Activated naive CD4-positive, alpha-beta T cell treated with anti-CD3 and anti-CD28 coated beads, Interleukin-2, amount 10 ng/mL, durations not matched to agents 7 days and 5 days (primary cell): ENCODE data around the gene PLEKHM3.

Experiments
- CTCF ChIA-PET: fragments of 350-600 bp; sonication (Branson Sonifier 250); formaldehyde crosslinking; loops from one replicate; lab custom pipeline; 2021; ENCODE audit warnings: antibody characterized with exemption; lab: Charles Lee
- DNase-seq: peaks from one replicate; pipeline ENCODE4 v3.0.0-alpha.2; 2020
- H3K27ac Mint-ChIP-seq: one replicate; pipeline ENCODE4 v1.8.0; 2021; ENCODE audit warnings: mild to moderate bottlenecking, moderate library complexity, mixed read lengths
- H3K27me3 Mint-ChIP-seq: one replicate; pipeline ENCODE4 v1.8.0; 2021; ENCODE audit warnings: mild to moderate bottlenecking, mixed read lengths
- H3K36me3 Mint-ChIP-seq: one replicate; pipeline ENCODE4 v1.8.0; 2021; ENCODE audit warnings: mixed read lengths
- H3K4me1 Mint-ChIP-seq: one replicate; pipeline ENCODE4 v1.8.0; 2021; ENCODE audit warnings: mixed read lengths
- H3K4me3 Mint-ChIP-seq: one replicate; pipeline ENCODE4 v1.8.0; 2021; ENCODE audit warnings: mild to moderate bottlenecking, moderate library complexity, mixed read lengths
- H3K9me3 Mint-ChIP-seq: one replicate; pipeline ENCODE4 v1.8.0; 2021; ENCODE audit warnings: mixed read lengths

PLEKHM3 gene

GRCh38 chr2:207881902-207882301 lies 143.4 kb downstream of the PLEKHM3 start:
- Mint-ChIP-seq H3K4me3 (no peak overlapping the region), H3K27ac (no peak overlapping the region), H3K4me1 (no peaks in the 10 kb centered on the region), H3K9me3 (no peaks in the 10 kb centered on the region), H3K36me3 (no peaks in the 10 kb centered on the region), H3K27me3 (no peaks in the 10 kb centered on the region)
- no peak for DNase-seq
- CTCF ChIA-PET: no interaction called here

GRCh38 chr2:207879536-207879935 lies 145.8 kb downstream of the PLEKHM3 start:
- CTCF ChIA-PET: no interaction called here

GRCh38 chr2:207876842-207877535 lies 148.3 kb downstream of the PLEKHM3 start:
- Mint-ChIP-seq H3K36me3 (no peaks in the 10 kb centered on the region), H3K4me3 (no peak overlapping the region), H3K4me1 (no peaks in the 10 kb centered on the region), H3K27ac (no peak overlapping the region), H3K9me3 (no peaks in the 10 kb centered on the region), H3K27me3 (no peaks in the 10 kb centered on the region)
- no peak for DNase-seq
- CTCF ChIA-PET: interaction anchor here (0.5 to 0.7 kb wide), 2 partner anchors 10 to 11 kb away, joined by 3 to 4 read pairs; no protein-coding TSS in a partner anchor

More at GRCh38 chr2:207879536-207879935, 145.8 kb downstream of the PLEKHM3 start:
- Mint-ChIP-seq H3K36me3 (no peaks in the 10 kb centered on the region), H3K9me3 (no peaks in the 10 kb centered on the region), H3K27ac (no peak overlapping the region), H3K4me1 (no peaks in the 10 kb centered on the region), H3K4me3 (no peak overlapping the region), H3K27me3 (no peaks in the 10 kb centered on the region)
- no peak for DNase-seq

- no peaks in the 10 kb centered on the region for H3K27me3 Mint-ChIP-seq
- H3K9me3 Mint-ChIP-seq: no peaks in the 10 kb centered on the region
- no peak for DNase-seq
- no peak overlapping the region for H3K27ac Mint-ChIP-seq
- CTCF ChIA-PET: no interaction called here
- no peaks in the 10 kb centered on the region for H3K36me3 Mint-ChIP-seq
- H3K4me1 Mint-ChIP-seq: no peaks in the 10 kb centered on the region
- H3K4me3 Mint-ChIP-seq: no peak overlapping the region
Observed at GRCh38 chr2:207875473-207876212, 149.7 kb downstream of the PLEKHM3 start.

- H3K36me3 Mint-ChIP-seq: no peaks in the 10 kb centered on the region
- no peak for DNase-seq
- no peaks in the 10 kb centered on the region for H3K9me3 Mint-ChIP-seq
- H3K27ac Mint-ChIP-seq: no peak overlapping the region
- H3K27me3 Mint-ChIP-seq: no peaks in the 10 kb centered on the region
- no peak overlapping the region for H3K4me3 Mint-ChIP-seq
- CTCF ChIA-PET: no interaction called here
- H3K4me1 Mint-ChIP-seq: no peaks in the 10 kb centered on the region
Observed at GRCh38 chr2:207873794-207874193, 151.5 kb downstream of the PLEKHM3 start.

GRCh38 chr2:207871911-207872310 lies 153.4 kb downstream of the PLEKHM3 start:
- Mint-ChIP-seq H3K27ac (no peak overlapping the region), H3K27me3 (no peaks in the 10 kb centered on the region), H3K9me3 (no peaks in the 10 kb centered on the region), H3K36me3 (no peaks in the 10 kb centered on the region), H3K4me3 (no peak overlapping the region), H3K4me1 (no peaks in the 10 kb centered on the region)
- CTCF ChIA-PET: no interaction called here
- DNase-seq: no peak

GRCh38 chr2:207871506-207871905 lies 153.8 kb downstream of the PLEKHM3 start:
- H3K27me3 Mint-ChIP-seq: no peaks in the 10 kb centered on the region
- CTCF ChIA-PET: no interaction called here
- no peak for DNase-seq
- H3K4me3 Mint-ChIP-seq: no peak overlapping the region
- no peaks in the 10 kb centered on the region for H3K9me3 Mint-ChIP-seq
- H3K36me3 Mint-ChIP-seq: no peaks in the 10 kb centered on the region
- H3K27ac Mint-ChIP-seq: no peak overlapping the region
- H3K4me1 Mint-ChIP-seq: no peaks in the 10 kb centered on the region

- no peak overlapping the region for H3K4me3 Mint-ChIP-seq
- no peaks in the 10 kb centered on the region for H3K27me3 Mint-ChIP-seq
- CTCF ChIA-PET: interaction anchor here (0.6 to 1.2 kb wide), 4 partner anchors 24 to 486 kb away, joined by 3 read pairs; no protein-coding TSS in a partner anchor
- H3K9me3 Mint-ChIP-seq: no peaks in the 10 kb centered on the region
- no peaks in the 10 kb centered on the region for H3K36me3 Mint-ChIP-seq
- no peak overlapping the region for H3K27ac Mint-ChIP-seq
- H3K4me1 Mint-ChIP-seq: no peaks in the 10 kb centered on the region
- DNase-seq: no peak
Observed at GRCh38 chr2:207870814-207871213, 154.5 kb downstream of the PLEKHM3 start.

GRCh38 chr2:207869784-207870778 lies 155.2 kb downstream of the PLEKHM3 start:
- Mint-ChIP-seq H3K27ac (no peak overlapping the region), H3K4me3 (no peak overlapping the region), H3K9me3 (no peaks in the 10 kb centered on the region), H3K4me1 (no peaks in the 10 kb centered on the region), H3K27me3 (no peaks in the 10 kb centered on the region), H3K36me3 (no peaks in the 10 kb centered on the region)
- CTCF ChIA-PET: interaction anchor here (0.6 to 1.2 kb wide), 5 partner anchors 25 to 485 kb away, joined by 3 read pairs; no protein-coding TSS in a partner anchor
- DNase-seq: no peak

- no peaks in the 10 kb centered on the region for H3K36me3 Mint-ChIP-seq
- no peak overlapping the region for H3K27ac Mint-ChIP-seq
- DNase-seq: no peak
- no peaks in the 10 kb centered on the region for H3K27me3 Mint-ChIP-seq
- H3K4me1 Mint-ChIP-seq: no peaks in the 10 kb centered on the region
- CTCF ChIA-PET: interaction anchor here (0.6 to 1.0 kb wide), 3 partner anchors 23 to 498 kb away, joined by 3 to 6 read pairs (median 3); no protein-coding TSS in a partner anchor
- no peaks in the 10 kb centered on the region for H3K9me3 Mint-ChIP-seq
- H3K4me3 Mint-ChIP-seq: no peak overlapping the region
Observed at GRCh38 chr2:207868855-207869596, 156.3 kb downstream of the PLEKHM3 start.

- CTCF ChIA-PET: interaction anchor here (0.6 to 0.7 kb wide), 2 partner anchors 99 to 497 kb away, joined by 3 to 6 read pairs; no protein-coding TSS in a partner anchor
- no peak for DNase-seq
- Mint-ChIP-seq H3K27ac (no peak overlapping the region), H3K4me3 (no peak overlapping the region), H3K4me1 (no peaks in the 10 kb centered on the region), H3K36me3 (no peaks in the 10 kb centered on the region), H3K9me3 (no peaks in the 10 kb centered on the region), H3K27me3 (no peaks in the 10 kb centered on the region)
Observed at GRCh38 chr2:207867905-207868304, 157.4 kb downstream of the PLEKHM3 start.

GRCh38 chr2:207867056-207867455 lies 158.3 kb downstream of the PLEKHM3 start:
- DNase-seq: no peak
- no peak overlapping the region for H3K27ac Mint-ChIP-seq
- H3K36me3 Mint-ChIP-seq: no peaks in the 10 kb centered on the region
- H3K4me1 Mint-ChIP-seq: no peaks in the 10 kb centered on the region
- H3K9me3 Mint-ChIP-seq: no peaks in the 10 kb centered on the region
- H3K4me3 Mint-ChIP-seq: no peak overlapping the region
- CTCF ChIA-PET: interaction anchor here (0.9 kb wide), 1 partner anchor 10 kb away, joined by 3 read pairs; no protein-coding TSS in a partner anchor
- H3K27me3 Mint-ChIP-seq: no peaks in the 10 kb centered on the region

GRCh38 chr2:207865210-207865609 lies 160.1 kb downstream of the PLEKHM3 start:
- Mint-ChIP-seq H3K36me3 (no peaks in the 10 kb centered on the region), H3K4me1 (no peaks in the 10 kb centered on the region), H3K27me3 (no peaks in the 10 kb centered on the region), H3K4me3 (no peak overlapping the region), H3K9me3 (no peaks in the 10 kb centered on the region), H3K27ac (no peak overlapping the region)
- DNase-seq: no peak
- CTCF ChIA-PET: no interaction called here
